Left renal cortex interstitium (tissue), 4 donors: ENCODE results near the gene CTNNA3. TPM values are rescaled to one million over a fixed set of nuclear protein-coding genes. Genes with fewer than 3 reads are reported as not detected.
"Not testable (repeated sequence)": the region's sequence is repeated elsewhere in the genome, so short reads cannot be mapped to it uniquely, and the experiment has no call there.

ENCODE experiments used
- DNase-seq, 4 donors: peaks; one replicate each; pipeline ENCODE4 v3.0.0-alpha.2; 2013; ENCODE audit warnings: low read depth in 4 of 4, low spot score in 2 of 4, missing footprints in 1 of 4
- polyA plus RNA-seq, 4 donors: library from polyadenylated mRNA; unstranded; fragments of 120-200 nt; gene quantifications; one replicate each; pipeline ENCODE4 v1.2.1, GENCODE V29; 2013; ENCODE audit not compliant: insufficient read length in 4 of 4

CTNNA3 gene
- polyA plus RNA-seq, 4 donors = 2.5 to 4.2 (median 2.6) TPM

DNA sequence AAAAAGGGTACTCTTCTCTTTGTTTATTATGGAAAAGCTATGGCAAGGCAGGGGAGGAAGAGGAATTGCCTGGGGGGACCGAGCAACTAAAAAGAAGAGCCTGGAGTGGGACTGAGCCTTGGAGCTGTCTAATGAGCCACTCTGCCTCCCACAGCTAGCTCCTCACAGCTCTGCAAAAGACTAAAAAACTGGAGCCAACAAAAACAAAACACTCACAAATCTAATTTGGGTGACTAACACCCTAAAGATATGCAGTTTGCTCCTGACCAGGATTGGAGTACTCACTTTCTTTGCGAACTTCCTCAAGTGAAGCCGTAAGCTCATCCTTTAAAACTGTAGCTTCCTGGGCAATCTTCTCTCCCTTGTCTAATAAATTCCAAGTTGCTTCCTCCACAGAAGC lies 89.4 kb downstream of the CTNNA3 start:
- DNase-seq = no peak

DNA sequence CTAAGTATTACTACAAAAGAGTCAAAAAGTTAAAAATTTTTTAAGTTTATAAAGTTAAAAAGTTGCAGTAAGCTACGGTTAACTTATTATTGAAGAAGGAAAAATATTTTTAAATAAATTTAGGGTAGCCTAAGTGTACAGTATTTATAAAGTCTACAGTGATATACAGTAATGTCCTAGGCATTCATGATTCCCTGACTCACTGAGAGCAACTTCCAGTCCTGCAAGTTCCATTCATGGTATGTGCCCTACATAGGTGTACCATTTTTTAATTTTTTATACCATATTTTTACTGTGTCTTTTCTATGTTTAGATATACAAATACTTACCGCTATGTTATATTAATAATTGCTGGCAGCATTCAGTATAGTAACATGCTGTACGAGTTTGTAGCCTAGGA lies 92.3 kb downstream of the CTNNA3 start:
- DNase-seq = no peak

DNA sequence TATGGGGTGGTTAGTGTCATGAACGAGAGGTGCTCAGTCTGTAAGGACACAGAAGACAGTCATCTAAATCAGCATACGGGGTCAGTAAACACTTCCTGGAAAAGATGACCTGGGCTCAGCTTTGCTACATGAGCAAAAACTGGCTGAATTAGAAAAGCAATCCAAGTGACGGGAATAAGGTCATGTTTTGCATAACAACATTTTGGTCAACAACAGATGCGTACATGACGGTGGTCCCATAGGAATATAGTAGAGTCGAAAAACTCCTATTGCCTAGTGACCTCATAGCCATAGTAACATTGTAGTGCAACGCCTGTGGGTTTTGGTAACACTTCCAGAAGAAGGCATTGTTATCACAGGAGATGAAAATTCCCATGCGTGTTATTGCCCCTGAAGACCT lies 92.9 kb downstream of the CTNNA3 start:
- DNase-seq = no peak

DNA sequence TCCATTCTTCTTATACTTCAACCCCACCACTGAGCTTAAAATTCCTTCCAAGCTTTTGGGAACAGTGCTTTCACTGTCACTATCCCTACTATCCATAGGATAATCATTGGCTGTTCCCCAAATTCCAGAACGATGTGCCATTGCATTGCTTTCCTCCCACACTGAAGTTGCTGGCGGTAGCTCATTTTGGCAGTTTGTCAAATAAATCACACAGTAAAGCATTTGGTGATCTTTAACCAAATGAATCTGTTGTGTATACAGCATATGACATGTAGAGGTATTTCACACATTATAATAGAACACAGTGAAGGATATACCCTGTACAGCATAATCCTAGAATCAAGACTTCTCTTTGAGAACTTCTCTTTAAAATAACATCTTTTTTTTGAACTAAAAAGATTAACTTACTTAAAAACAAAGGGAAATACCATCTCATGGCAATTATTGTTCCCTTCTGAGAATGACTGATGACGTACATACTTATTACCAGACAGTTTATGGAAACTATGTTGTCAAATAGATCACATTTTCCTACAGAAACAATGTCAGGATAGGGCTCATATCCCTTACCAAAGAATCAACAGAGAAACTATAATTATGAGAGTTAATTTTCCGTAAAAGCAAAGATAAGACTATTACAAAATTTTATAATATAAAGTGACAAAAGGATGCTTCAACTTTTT lies 93.6 kb downstream of the CTNNA3 start:
- no peak for DNase-seq

DNA sequence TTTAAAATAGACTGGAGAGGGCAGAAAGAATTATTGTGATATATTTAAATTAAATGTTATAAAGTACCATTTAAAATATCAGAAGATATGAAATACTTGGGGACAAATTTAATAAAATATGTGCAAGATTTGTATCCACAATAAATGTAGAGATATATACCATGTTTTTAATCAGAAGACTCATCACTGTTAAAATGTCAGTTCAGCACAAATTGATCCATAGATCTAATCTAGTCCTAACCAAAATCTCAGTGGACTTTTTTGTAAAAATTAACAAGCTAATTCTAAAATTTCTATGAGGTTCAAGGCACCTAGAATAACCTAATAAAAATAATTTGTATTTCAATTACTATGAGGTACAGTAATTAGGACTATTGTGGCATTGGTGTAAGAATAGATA lies 96.4 kb downstream of the CTNNA3 start:
- DNase-seq = no peak

DNA sequence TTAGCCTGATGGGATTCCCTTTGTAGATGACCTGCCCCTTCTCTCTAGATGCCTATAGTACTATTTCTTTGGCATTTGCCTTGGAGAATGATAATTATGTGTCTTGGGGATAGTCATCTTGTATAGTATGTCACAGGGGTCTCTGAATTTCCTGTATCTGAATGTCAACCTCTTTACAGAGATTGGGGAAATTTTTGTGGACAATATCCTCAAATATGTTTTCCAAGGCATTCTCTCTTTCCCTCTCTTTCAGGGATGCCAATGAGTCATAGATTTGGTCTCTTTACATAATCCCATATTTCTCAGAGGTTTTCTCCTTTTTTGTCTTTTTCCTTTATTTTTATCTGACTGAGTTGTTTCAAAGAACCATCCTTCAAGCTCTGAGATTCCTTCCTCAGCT lies 99.4 kb downstream of the CTNNA3 start:
- DNase-seq = no peak

DNA sequence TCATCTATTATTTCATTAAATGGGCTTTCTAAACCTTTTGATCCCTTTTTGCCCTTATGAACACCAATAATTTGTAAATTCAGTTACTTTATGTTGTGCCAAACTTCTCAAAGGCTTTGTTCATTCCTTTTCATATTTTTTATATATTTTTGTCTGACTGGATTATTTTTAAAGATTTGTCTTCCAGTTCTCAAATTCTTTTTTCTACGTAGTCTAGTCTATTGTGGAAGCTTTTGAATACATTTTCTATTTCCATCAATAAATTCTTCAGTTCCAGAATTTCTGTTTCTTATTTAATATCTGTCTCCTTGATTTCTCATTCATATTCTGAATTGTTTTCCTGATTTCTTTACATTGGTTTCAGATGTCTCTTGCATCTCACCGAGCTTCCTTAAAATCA lies 108.2 kb downstream of the CTNNA3 start:
- no peak for DNase-seq

DNA sequence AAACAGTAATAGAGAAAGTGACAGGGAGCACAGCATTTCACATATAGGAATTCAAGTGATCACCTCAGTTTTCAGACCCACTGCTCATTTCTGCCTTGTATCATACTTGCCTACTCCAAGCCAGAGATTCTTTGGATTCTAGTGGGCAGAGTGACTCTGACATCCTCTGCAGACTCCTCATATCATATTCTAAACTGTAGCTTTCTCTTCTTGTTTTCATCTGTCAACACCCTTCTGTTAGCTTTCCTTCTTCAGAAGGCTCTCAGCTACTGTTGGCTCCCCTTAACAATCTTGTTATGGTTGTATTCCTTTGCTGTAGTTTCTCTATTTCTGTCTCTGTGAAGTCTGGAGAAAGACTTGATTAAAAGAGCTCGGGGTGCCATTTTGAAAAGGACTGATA lies 120.5 kb downstream of the CTNNA3 start:
- no peak for DNase-seq

DNA sequence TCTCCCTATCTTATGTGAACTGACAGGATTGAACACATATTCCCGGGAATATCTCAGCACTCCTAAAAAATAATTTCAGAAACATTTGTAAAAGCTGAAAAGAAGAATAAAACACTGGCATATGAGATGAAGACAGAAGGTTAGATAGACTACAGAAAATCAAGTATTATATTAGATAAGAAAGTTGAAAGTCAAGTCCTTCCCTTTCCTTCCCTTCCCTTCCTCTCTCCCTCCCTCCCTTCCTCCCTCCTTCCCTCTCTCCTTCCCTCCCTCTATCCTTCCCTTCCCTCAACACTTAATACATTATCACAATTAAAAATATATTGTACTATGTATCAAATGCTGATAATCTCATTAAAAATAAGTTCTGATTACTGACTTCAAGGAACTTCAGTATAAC lies 122.5 kb downstream of the CTNNA3 start:
- DNase-seq = no peak

DNA sequence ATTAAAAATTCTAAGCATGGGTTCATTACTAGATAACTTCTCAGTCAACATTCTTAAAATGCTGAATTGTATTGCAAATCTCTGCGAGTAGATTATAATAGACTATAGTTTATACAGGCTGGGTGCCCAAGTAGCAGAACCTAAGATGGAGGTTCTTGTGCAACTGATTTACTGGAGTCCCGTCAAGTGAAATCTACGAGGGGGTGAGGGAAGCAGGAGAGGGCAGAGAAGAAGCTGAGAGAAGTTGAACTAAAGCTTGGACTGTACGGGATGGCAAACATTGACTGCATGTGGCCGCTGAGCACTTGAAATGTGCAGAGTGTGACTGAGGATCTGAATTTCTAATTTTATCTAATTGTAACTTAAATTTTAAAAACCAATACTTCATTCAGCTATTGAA lies 124.5 kb downstream of the CTNNA3 start:
- DNase-seq = no peak

DNA sequence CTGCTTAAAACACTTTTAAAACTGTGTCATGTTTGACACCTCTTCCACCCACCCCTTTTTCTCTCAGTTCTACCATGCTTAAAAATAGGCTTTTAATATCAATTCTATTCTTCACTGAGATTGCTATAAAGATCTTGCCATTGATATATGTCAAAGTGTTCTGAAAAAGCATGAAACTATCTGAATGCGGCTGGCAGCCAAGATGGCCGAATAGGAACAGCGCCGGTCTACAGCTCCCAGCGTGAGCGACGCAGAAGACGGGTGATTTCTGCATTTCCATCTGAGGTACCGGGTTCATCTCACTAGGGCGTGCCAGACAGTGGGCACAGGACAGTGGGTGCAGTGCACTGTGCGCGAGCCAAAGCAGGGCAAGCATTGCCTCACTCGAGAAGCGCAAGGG lies 137.7 kb downstream of the CTNNA3 start:
- not testable (repeated sequence) for DNase-seq

DNA sequence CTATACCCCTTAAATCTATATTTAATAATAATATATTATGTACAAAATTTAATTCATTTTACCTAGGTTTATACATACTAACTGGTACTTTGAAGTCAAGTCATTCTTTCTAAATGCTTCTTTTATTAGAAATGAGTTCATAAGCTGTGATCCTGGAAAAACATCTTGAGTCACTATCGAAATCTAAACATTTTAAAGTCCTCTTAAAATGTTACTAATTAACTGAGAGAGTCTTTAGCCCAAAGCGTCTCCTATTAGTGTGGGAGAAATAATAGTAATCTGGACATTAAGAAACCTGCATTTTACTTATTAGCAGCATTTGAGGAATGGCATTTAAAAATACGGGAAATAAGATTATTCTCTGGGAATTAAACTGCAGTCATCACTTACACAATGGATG lies 142.7 kb downstream of the CTNNA3 start:
- no peak for DNase-seq

DNA sequence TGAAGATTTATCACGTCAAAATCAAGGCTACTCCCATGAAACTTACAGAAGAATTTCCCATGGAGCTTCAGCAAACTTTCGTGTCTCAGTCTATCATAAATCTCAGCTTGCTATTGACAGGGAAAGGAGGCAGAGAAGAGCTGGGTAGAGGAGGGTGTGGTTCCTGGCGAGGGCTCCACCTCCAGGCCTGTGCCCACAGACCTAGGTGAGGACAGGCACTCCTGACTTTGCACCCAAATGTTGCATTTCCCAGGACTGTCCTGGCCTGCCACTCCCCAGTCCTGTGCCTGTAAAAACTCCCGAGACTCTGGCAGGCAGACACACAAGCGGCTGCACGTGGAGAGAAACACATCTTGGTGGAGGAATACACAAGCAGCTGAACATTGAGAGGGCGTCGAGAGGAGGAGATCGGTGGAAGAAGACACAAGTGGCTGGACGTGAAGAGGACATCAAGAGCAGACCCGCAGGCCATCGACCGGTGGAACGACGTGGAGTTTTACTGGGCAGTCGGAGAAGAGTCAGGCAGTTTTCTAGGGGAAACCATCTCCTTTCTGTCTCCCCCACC lies 145.1 kb downstream of the CTNNA3 start:
- no peak for DNase-seq

DNA sequence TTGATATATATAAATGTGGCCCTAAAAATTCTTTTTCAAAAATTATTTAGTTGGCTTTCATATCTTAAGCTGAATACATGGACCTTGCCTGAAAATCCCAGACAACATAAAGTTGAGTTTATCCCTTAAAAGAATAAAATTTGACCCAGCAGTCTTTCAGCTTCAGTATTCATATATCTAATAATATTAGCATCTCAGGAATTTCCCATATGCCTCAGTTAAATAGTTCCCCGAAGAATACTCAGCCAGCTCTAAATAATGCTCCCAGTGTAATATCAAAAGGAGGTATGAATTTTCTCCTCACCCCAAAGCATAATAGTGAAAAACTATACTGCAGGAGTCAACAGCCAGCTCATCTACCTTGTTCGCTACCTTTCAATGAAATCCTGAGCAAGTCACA lies 145.9 kb downstream of the CTNNA3 start:
- DNase-seq = no peak

DNA sequence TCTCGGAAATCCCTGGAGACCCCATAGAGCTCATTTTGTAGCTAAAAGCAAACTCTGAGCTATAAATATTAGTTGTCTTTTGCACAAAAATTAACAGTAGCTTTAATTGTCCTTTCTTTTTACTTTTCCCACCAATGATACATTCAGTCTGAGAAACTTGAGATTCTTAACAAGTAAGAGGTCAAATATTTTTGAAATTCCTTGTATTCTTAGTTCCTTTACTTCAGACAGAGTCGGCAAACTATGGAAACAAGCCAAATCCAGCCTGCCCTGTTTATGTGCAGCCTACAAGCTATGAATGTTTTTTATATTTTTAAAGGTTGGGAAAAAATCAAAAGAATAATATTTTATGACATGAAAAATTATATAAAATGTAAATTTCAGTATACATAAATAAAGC lies 146.6 kb downstream of the CTNNA3 start:
- no peak for DNase-seq

DNA sequence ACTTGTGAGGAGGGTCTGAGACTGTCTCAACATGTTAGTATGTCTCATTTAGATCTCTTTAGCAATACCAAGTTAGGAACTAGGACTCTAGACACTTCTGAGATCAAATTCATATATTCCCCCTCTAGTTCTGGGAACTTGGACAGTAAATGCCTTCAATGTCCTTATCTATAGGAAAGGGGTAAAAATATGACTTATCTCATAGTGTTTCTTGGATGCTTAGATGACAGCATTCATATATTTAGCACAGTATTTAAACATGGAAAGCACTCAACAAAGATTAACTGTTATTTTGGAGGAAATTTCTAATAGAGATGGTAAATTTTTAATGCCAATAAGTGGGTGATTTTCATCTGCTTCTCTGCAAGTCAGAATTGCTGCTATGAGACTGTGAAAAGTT lies 154.6 kb downstream of the CTNNA3 start:
- no peak for DNase-seq

DNA sequence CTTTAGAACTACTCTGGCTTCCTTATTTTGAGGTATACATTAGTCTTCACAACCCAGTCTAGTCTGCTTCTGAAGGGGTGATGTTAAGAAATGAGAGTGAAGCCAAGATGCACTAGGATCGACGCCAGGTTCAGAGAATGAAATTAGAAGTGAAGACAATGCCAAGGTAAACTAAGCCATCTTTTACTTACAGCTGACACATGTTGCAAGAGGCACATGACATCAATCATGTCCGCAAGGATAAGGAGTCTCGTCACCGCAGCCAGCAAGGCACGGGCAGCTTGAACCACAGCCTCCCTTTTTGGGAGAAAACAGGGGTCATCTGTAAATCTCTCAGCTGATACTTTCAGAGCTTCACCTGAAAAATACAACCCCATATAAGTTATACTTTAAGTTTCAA lies 156.7 kb downstream of the CTNNA3 start:
- DNase-seq = no peak

DNA sequence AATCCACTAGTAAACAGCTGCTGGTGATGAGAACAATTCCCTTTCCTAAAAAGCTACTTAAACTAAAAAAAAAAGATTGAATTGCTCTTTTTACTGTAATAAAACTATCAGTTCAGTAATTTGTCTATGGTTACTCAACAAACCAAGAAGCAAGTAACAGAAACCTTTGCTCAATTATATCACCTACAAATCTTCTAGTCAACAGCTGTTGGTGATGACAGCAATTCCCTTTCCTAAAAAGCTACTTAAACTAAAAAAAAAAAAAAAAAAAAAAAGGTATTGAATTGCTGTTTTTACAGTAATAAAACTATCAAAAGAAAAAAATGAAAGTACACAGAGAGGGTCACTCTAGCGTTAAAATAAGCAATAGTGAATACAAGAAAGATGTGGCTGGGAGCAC lies 158.1 kb downstream of the CTNNA3 start:
- DNase-seq = peak in 1 of 4 donors; percentile 28

DNA sequence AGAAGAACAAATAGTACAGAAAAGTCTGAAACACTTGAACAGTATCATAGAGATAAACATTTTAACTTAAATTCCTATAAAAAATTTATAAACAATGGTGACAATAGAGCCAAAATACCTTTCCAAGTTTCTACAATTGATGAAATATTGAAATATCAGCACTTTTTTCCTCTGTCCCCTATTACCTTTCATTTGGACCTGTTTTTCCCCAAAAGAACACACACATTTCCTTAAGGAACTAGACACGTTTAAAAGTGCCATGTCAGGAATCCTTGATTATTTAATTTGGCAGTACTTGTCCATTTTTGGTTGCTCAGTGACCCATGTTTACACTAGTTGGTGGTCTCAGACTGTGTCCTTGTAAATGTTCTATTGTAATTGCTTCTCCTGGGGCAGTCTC lies 162.6 kb downstream of the CTNNA3 start:
- DNase-seq = no peak

DNA sequence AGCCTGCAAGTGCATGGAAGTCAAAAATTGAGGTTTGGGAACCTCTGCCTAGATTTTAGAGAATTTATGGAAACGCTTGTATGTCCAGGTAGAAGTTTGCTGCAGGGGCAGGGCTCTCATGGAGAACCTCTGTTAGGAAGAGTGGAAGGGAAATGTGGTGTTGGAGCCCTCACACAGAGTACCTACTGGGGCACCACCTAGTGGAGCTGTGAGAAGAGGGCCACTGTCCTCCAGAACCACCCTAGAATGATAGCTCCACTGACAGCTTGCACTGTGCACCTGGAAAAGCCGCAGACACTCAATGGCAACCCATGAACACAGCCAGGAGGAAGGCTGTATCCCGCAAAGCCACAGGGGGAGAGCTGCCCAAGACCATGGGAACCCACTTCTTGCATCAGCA lies 165.0 kb downstream of the CTNNA3 start:
- DNase-seq = not testable (repeated sequence)

DNA sequence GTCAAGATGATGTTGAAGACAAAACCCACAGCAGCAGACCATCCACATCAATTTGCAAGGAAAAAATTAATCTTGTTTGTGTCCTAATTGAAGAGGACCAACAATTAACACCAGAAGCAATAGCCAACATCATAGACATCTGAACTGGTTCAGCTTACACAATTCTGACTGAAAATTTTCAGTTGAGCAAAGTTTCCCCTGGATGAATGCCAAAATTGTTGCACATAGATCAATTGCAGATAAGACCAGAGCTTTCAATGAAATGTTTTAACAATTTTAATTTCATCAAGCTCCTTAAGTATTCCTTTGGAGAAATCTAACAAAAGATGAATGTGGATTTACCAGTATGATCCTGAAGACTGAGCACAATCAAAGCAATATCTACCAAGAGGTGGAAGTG lies 168.6 kb downstream of the CTNNA3 start:
- no peak for DNase-seq

DNA sequence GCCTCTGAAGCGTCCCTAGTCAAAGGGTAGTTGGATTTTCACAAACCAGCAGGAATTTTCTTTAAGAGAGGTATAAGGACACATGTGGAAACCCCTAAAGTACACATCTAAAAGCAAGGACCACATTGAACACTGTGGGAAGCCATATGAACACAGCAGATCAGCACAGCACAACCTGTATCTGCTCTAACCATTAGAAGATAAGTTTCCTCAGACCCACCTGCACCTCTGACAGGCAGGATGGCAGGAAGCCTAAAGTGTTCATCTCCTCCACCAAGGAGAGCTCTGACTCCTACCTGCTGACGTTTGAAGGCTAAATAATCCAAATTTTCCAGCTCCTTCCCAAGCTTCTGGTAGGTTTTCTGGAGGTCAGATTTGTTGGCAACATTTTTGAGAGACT lies 174.4 kb downstream of the CTNNA3 start:
- DNase-seq = no peak
